Measurements from ENCODE around the gene TNS3.

GRCh38 chr7:47264021-47264651, 317.8 kb downstream of the TNS3 start:
- TF ChIP-seq, protein P1, sequence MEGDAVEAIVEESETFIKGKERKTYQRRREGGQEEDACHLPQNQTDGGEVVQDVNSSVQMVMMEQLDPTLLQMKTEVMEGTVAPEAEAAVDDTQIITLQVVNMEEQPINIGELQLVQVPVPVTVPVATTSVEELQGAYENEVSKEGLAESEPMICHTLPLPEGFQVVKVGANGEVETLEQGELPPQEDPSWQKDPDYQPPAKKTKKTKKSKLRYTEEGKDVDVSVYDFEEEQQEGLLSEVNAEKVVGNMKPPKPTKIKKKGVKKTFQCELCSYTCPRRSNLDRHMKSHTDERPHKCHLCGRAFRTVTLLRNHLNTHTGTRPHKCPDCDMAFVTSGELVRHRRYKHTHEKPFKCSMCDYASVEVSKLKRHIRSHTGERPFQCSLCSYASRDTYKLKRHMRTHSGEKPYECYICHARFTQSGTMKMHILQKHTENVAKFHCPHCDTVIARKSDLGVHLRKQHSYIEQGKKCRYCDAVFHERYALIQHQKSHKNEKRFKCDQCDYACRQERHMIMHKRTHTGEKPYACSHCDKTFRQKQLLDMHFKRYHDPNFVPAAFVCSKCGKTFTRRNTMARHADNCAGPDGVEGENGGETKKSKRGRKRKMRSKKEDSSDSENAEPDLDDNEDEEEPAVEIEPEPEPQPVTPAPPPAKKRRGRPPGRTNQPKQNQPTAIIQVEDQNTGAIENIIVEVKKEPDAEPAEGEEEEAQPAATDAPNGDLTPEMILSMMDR (IDR thresholded peaks at IDR 0.05), result no peak
- no peak for TF ChIP-seq EZH2 (IDR thresholded peaks at IDR 0.05; ENCODE audit: borderline replicate concordance, insufficient read depth, low read depth, low read length, poor library complexity, severe bottlenecking)

Measured in B cell (primary cell).